Astrocyte (in vitro differentiated cells and primary cell): ENCODE data around the gene MMAB.

Experiments
- CTCF ChIP-seq: IDR thresholded peaks from 2 replicates; pipeline ENCODE4 v1.5.1; 2011; ENCODE audit warnings: low read depth, mild to moderate bottlenecking, inconsistent platforms, low read length, moderate library complexity; ENCODE audit not compliant: insufficient read depth
- EZH2 ChIP-seq: IDR thresholded peaks from 2 replicates; pipeline ENCODE4 v1.6.1; 2012; ENCODE audit warnings: mild to moderate bottlenecking, low read length, inconsistent platforms; ENCODE audit not compliant: insufficient read depth

- TF ChIP-seq EZH2 (no peak), CTCF (no peak)
Observed at GRCh38 chr12:109568486-109568885, 4.8 kb downstream of the MMAB start.
